EL (cell line): ENCODE results near the gene PRR5.

ENCODE experiments used
- DNase-seq: peaks from one replicate; pipeline ENCODE4 v3.0.0-alpha.2; 2016

Gene PRR5

GRCh38 chr22:44719586-44720368, 17.8 kb downstream of the PRR5 start:
- no peak for DNase-seq

GRCh38 chr22:44721213-44721612, 19.2 kb downstream of the PRR5 start:
- DNase-seq: no peak

GRCh38 chr22:44722611-44723010, 20.6 kb downstream of the PRR5 start:
- no peak for DNase-seq

GRCh38 chr22:44723801-44724200, 21.8 kb downstream of the PRR5 start:
- peak; percentile 45 for DNase-seq

GRCh38 chr22:44724416-44724815, 22.4 kb downstream of the PRR5 start:
- no peak for DNase-seq

GRCh38 chr22:44724859-44725258, 22.9 kb downstream of the PRR5 start:
- DNase-seq: no peak

- no peak for DNase-seq
Observed at GRCh38 chr22:44726439-44726838, 24.4 kb downstream of the PRR5 start.

GRCh38 chr22:44727148-44727547, 25.1 kb downstream of the PRR5 start:
- no peak for DNase-seq

GRCh38 chr22:44727709-44728108, 25.7 kb downstream of the PRR5 start:
- DNase-seq: no peak

GRCh38 chr22:44728761-44729324, 26.8 kb downstream of the PRR5 start:
- DNase-seq: no peak

GRCh38 chr22:44729391-44730021, 27.5 kb downstream of the PRR5 start:
- DNase-seq: no peak

- no peak for DNase-seq
Observed at GRCh38 chr22:44730022-44730393, 28.0 kb downstream of the PRR5 start.

GRCh38 chr22:44730490-44731356, 28.7 kb downstream of the PRR5 start:
- no peak for DNase-seq

GRCh38 chr22:44731357-44731970, 29.5 kb downstream of the PRR5 start:
- DNase-seq: no peak

- DNase-seq: no peak
Observed at GRCh38 chr22:44732017-44732561, 30.1 kb downstream of the PRR5 start.

- DNase-seq: no peak
Observed at GRCh38 chr22:44732661-44733060, 30.7 kb downstream of the PRR5 start.

GRCh38 chr22:44733426-44734106, 31.6 kb downstream of the PRR5 start:
- no peak for DNase-seq

GRCh38 chr22:44734278-44734677, 32.3 kb downstream of the PRR5 start:
- no peak for DNase-seq

- no peak for DNase-seq
Observed at GRCh38 chr22:44734801-44735517, 33.0 kb downstream of the PRR5 start.

GRCh38 chr22:44735518-44736428, 33.8 kb downstream of the PRR5 start:
- DNase-seq: peak; percentile 45
